GM12878 (cell line): ENCODE data around the gene MCF2L2. TPM values are rescaled to one million over a fixed set of nuclear protein-coding genes. Genes with fewer than 3 reads are reported as not detected.

Experiments used
- ATAC-seq: fragments of 200-7000 bp; cut with Tn5 transposase; 3 replicates; pipeline ENCODE4 v1.9.1; 2020; ENCODE audit warnings: mild to moderate bottlenecking, moderate library complexity
- BruUV-seq: library from RNA; stranded (reverse); fragments of 400-500 nt; replicated peaks from 2 replicates; lab custom pipeline; 2021; lab: Mats Ljungman, UMichigan
- CTCF ChIA-PET: fragments of 300-600 bp; sonication (Branson Sonifier 250); formaldehyde crosslinking; extraction: SDS; loops from one replicate; lab custom pipeline; 2021; ENCODE audit warnings: inconsistent platforms; lab: Yijun Ruan, JAX
- POLR2A ChIA-PET: fragments of 350-600 bp; formaldehyde crosslinking; extraction: SDS; loops from one replicate; lab custom pipeline; 2021; ENCODE audit warnings: inconsistent platforms; lab: Charles Lee
- RAD21 ChIA-PET: fragments of 300-600 bp; sonication (Branson Sonifier 250); formaldehyde crosslinking; loops from one replicate; lab custom pipeline; 2023; ENCODE audit warnings: antibody characterized with exemption; ENCODE audit not compliant: unreplicated experiment; lab: Charles Lee
- SMC1A ChIA-PET: fragments of 300-600 bp; sonication (Branson Sonifier 250); formaldehyde crosslinking; loops from one replicate; lab custom pipeline; 2023; ENCODE audit not compliant: unreplicated experiment, uncharacterized antibody; lab: Charles Lee
- DNase-seq: peaks from one replicate; pipeline ENCODE4 v3.0.0-alpha.2; 2011; ENCODE audit warnings: low read depth, low spot score
- FAIRE-seq: peaks from 3 replicates; lab custom pipeline; 2011; peaks lifted over from hg19 to GRCh38; lab: Jason Lieb, UNC
- H2AFZ ChIP-seq: 2 replicates; pipeline ENCODE4 v1.6.0; 2011; ENCODE audit warnings: low read depth, low read length, control low read depth; ENCODE audit not compliant: control insufficient read depth
- H3K27ac ChIP-seq: 2 replicates; pipeline ENCODE4 v1.5.1; 2011; ENCODE audit warnings: control low read depth; ENCODE audit not compliant: control insufficient read depth, insufficient read depth
- H3K27me3 ChIP-seq, 2 experiments: replicated peaks in 1 of 2; 2 replicates each; pipeline versions ENCODE4 v1.6.0 to v1.6.1; 2011; ENCODE audit warnings: low read length in 1 of 2; ENCODE audit not compliant: control insufficient read depth in 2 of 2, insufficient read depth in 2 of 2
- H3K36me3 ChIP-seq, 2 experiments: 2 replicates each; pipeline ENCODE4 v1.5.1; 2011; ENCODE audit warnings: low read length in 1 of 2; ENCODE audit not compliant: control insufficient read depth in 2 of 2, insufficient read depth in 2 of 2
- H3K4me1 ChIP-seq: 2 replicates; pipeline ENCODE4 v1.6.1; 2011; ENCODE audit warnings: mild to moderate bottlenecking, low read length, moderate library complexity, mixed read lengths; ENCODE audit not compliant: control insufficient read depth, insufficient read depth
- H3K4me2 ChIP-seq: 2 replicates; pipeline ENCODE4 v1.6.0; 2011; ENCODE audit warnings: control low read depth; ENCODE audit not compliant: control insufficient read depth, insufficient read depth
- H3K4me3 ChIP-seq: fragments of 200-600 bp; sonication (generic); 2 replicates; pipeline ENCODE4 v1.5.1; 2016
- H3K79me2 ChIP-seq: 2 replicates; pipeline ENCODE4 v1.6.0; 2011; ENCODE audit warnings: low read length; ENCODE audit not compliant: control insufficient read depth, insufficient read depth
- H3K9ac ChIP-seq: 2 replicates; pipeline ENCODE4 v1.8.0; 2011; ENCODE audit warnings: low read length, control low read depth, mixed read lengths; ENCODE audit not compliant: control insufficient read depth, insufficient read depth
- H3K9me3 ChIP-seq: replicated peaks from 3 replicates; pipeline ENCODE4 v1.5.1; 2011; ENCODE audit warnings: mild to moderate bottlenecking, low read length; ENCODE audit not compliant: control insufficient read depth, insufficient read depth
- H4K20me1 ChIP-seq: 2 replicates; pipeline ENCODE4 v1.6.0; 2011; ENCODE audit not compliant: control insufficient read depth, insufficient read depth
- CBFB ChIP-seq: IDR thresholded peaks from 2 replicates; pipeline ENCODE4 v1.6.1; 2016; ENCODE audit warnings: antibody characterized with exemption, low read depth
- RELB ChIP-seq: fragments of 450-650 bp; IDR thresholded peaks from 2 replicates; pipeline ENCODE4 v1.6.1; 2017; ENCODE audit warnings: low read depth, mild to moderate bottlenecking, moderate library complexity
- ZNF274 ChIP-seq: IDR thresholded peaks from one replicate; pipeline ENCODE4 v1.8.0; 2011; ENCODE audit not compliant: insufficient read length, insufficient read depth
- WGBS: methylation state at CpG from one replicate; pipeline ENCODE4 v1.1.6; 2016; ENCODE audit warnings: low lambda C conversion rate; ENCODE audit not compliant: insufficient replicate concordance, insufficient coverage; ENCODE audit errors: missing lambda C conversion rate; 5-methylcytosine and 5-hydroxymethylcytosine counted together
- in situ Hi-C: fragments of 300-500 bp; cut with MboI; formaldehyde crosslinking; loops from 9 replicates; pipeline ENCODE4 v1.14.3; 2018; ENCODE audit warnings: mixed read lengths
- intact Hi-C: fragments of 100-400 bp; cut with micrococcal nuclease; formaldehyde crosslinking; loops from one replicate; pipeline ENCODE4 v1.14.2; 2022; ENCODE audit not compliant: unreplicated experiment
- polyA plus RNA-seq, 11 experiments: library from polyadenylated mRNA; depleted of rRNA in 4 of 11; unstranded in 6 of 11; stranded (reverse) in 5 of 11; fragments of >200 nt; fragmentation: Nextera tagmentation in 4 of 11; fragmentation: Illumina TruSeq in 1 of 11; extraction: Ambion mirVana in 4 of 11; extraction: Trizol in 1 of 11; gene quantifications; 1 replicate in 1 of 11; 2 replicates in 10 of 11; pipeline versions ENCODE4 v1.2.1 to v1.2.3, GENCODE V29; 2011 to 2016; ENCODE audit warnings: inconsistent platforms in 2 of 11, missing spikeins in 2 of 11, low read depth in 1 of 11
- total RNA-seq, 4 experiments: library from RNA; depleted of rRNA in 3 of 4; stranded (reverse); fragments of >200 nt in 3 of 4; fragmentation: Illumina TruSeq in 1 of 4; extraction: Trizol in 1 of 4; gene quantifications; 2 replicates each; pipeline versions ENCODE4 v1.2.1 to v1.2.3, GENCODE V29; 2013 to 2021

The MCF2L2 gene
- total and polyA plus RNA-seq, 10 of the 15 experiments (the other 5 are each of a cell fraction or from before 2014, with no cell fraction given) = 0.37 to 2.8 (median 1.4) TPM

GRCh38 chr3:183388213-183388895 is 40.1 kb downstream of the MCF2L2 start:
- ATAC-seq = no peak
- in situ Hi-C loops = loop anchor here (5.0 kb wide), 2 partner anchors 266 to 481 kb away; no protein-coding TSS in a partner anchor
- SMC1A ChIA-PET = interaction anchor here (1.3 to 1.7 kb wide), 4 partner anchors 203 to 478 kb away, joined by 3 to 14 read pairs (median 8); no protein-coding TSS in a partner anchor

More at GRCh38 chr3:183388213-183388895, 40.1 kb downstream of the MCF2L2 start:
- H3K36me3 ChIP-seq = no peaks in the 10 kb centered on the region
- DNase-seq (no peak), FAIRE-seq (no peak)
- no peak overlapping the region for H2AFZ ChIP-seq
- POLR2A ChIA-PET = interaction anchor here (0.7 kb wide), 1 partner anchor 691 kb away, joined by 6 read pairs; no protein-coding TSS in a partner anchor
- no peaks in the 10 kb centered on the region for H3K79me2 ChIP-seq
- no peaks in the 10 kb centered on the region for H3K27me3 ChIP-seq
- intact Hi-C loops = no loop called here
- 60% methylated on average over 7 of the region's 7 CpGs for WGBS
- TF ChIP-seq CBFB (no peak), RELB (no peak), ZNF274 (no peak)
- no TSS peak for BruUV-seq
- no peaks in the 10 kb centered on the region for H3K4me1 ChIP-seq
- no peak overlapping the region for H3K4me2 ChIP-seq
- no peaks in the 10 kb centered on the region for H4K20me1 ChIP-seq
- RAD21 ChIA-PET = interaction anchor here (1.6 to 3.2 kb wide), 2 partner anchors 204 to 674 kb away, joined by 5 to 12 read pairs; no protein-coding TSS in a partner anchor
- H3K9ac ChIP-seq = no peak overlapping the region
- H3K4me3 ChIP-seq = no peak overlapping the region
- CTCF ChIA-PET = interaction anchor here (0.6 to 3.1 kb wide), 6 partner anchors 157 to 1486 kb away, joined by 3 to 31 read pairs (median 3); no protein-coding TSS in a partner anchor
- no peak overlapping the region for H3K27ac ChIP-seq
- H3K9me3 ChIP-seq = no peaks in the 10 kb centered on the region
